ENCODE data around the gene PHC2. TPM values are rescaled to one million over a fixed set of nuclear protein-coding genes. Genes with fewer than 3 reads are reported as not detected.

The PHC2 gene
- polyA plus RNA-seq, 3 donors from 2014 or later: 16.1 to 28.7 (median 27.4) TPM

DNA sequence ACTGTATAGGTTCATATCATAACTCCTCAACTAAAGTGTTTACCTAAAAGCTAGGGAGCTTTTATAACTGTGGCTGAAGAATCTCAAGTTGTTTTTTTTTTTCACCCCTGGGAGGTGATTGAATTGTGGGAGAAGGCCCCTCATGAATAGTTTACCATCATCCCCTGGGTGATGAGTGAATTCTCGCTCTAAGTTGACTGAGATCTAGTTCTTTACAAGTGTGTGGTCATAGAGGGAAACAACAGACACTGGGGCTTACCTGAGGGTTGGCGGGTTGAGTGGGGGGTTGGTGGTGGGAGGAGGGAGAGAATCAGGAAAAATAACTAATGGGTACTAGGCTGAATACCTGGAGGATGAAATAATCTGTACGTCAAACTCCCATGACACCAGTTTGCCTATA lies 33.7 kb upstream of the PHC2 start:
- H3K36me3 Mint-ChIP-seq: no peaks in the 10 kb centered on the region
- no peaks in the 10 kb centered on the region for H3K4me1 Mint-ChIP-seq
- H3K27ac Mint-ChIP-seq: no peak overlapping the region
- DNase-seq: no peak
- no peak overlapping the region for H3K4me3 Mint-ChIP-seq
- H3K9me3 Mint-ChIP-seq: no peaks in the 10 kb centered on the region
- peaks cover 0 to 3% (median 2%) of the 10 kb centered on the region in 3 donors for H3K27me3 Mint-ChIP-seq (ENCODE audit: low read depth in 3 of 3)

DNA sequence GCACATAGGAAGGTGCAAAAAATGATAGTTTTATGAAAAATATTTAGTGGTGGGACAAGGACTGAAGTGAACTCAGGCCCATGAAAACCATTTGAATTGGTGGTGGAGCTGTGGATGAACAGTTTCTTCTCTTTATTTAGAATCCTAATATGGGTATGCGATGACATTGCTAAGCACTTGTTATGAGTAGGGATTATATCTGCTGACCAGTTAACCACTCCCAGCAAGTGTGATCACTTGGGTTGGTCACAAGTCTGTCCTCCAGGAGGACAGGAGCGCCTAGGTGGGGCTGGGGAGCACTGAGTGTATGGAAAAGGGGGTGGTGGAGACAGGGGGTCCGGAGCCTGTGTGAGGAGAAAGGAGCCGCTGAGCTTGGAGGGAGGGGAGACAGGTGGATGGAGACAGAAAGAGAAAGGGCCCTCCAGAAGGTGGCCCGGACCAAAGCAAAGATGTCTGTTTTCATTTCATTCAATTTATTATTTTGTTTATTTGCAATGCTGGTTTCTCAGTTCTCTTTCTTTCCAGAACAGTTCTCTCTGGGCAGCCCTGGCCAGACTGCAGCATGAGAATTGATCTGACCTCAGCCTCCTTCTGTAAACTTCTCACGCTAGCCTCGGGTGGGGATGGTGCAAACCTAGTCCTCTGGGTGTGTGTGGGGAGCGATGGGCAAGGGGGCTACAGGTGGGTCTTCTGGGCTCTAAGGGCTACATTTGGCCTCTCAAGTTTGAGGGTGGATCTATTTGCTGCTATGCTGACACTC lies 31.7 kb upstream of the PHC2 start:
- Mint-ChIP-seq H3K36me3 (no peaks in the 10 kb centered on the region), H3K4me3 (no peak overlapping the region), H3K27ac (no peak overlapping the region), H3K27me3 (ENCODE audit: low read depth in 3 of 3) (peaks cover 0 to 3% (median 2%) of the 10 kb centered on the region in 3 donors), H3K9me3 (no peaks in the 10 kb centered on the region), H3K4me1 (no peaks in the 10 kb centered on the region)
- no peak for DNase-seq

GRCh38 chr1:33460947-33461629 lies 30.2 kb upstream of the PHC2 start:
- no peak for DNase-seq
- Mint-ChIP-seq H3K9me3 (no peaks in the 10 kb centered on the region), H3K27me3 (ENCODE audit: low read depth in 3 of 3) (peaks cover 0 to 4% (median 2%) of the 10 kb centered on the region in 3 donors), H3K36me3 (no peaks in the 10 kb centered on the region), H3K27ac (no peak overlapping the region), H3K4me3 (no peak overlapping the region), H3K4me1 (no peaks in the 10 kb centered on the region)

- Mint-ChIP-seq H3K27ac (no peak overlapping the region), H3K4me3 (no peak overlapping the region), H3K27me3 (ENCODE audit: low read depth in 3 of 3) (peaks cover 3 to 5% (median 4%) of the 10 kb centered on the region in 3 donors), H3K4me1 (no peaks in the 10 kb centered on the region), H3K36me3 (no peaks in the 10 kb centered on the region), H3K9me3 (no peaks in the 10 kb centered on the region)
- DNase-seq: no peak
These were observed 29.2 kb upstream of the PHC2 start for GRCh38 chr1:33460144-33460543.

DNA sequence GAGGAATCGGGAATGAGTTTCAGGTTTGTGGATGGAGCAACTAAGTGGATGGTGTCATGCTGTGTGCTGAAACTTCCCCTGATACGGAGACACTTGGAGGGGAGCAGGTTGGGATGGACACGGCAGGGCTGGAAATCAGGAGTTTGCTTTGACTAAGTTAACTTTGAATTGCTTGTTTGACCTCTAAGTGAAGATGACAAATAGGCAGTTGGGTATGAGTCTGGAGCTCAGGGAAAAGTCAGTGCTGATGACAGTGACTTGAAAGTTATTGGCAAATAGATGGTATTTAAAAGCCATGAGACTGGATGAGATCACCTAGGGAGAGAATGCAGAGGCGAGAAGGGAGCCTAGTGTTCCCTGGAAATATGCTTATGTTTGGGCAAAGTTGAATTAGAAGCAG lies 28.8 kb upstream of the PHC2 start:
- no peaks in the 10 kb centered on the region for H3K4me1 Mint-ChIP-seq
- no peaks in the 10 kb centered on the region for H3K9me3 Mint-ChIP-seq
- H3K4me3 Mint-ChIP-seq: no peak overlapping the region
- H3K27me3 Mint-ChIP-seq (ENCODE audit: low read depth in 3 of 3): peaks cover 3 to 5% (median 3%) of the 10 kb centered on the region in 3 donors
- H3K27ac Mint-ChIP-seq: peak overlapping the region in 1 of 6 donors; percentile 2
- no peaks in the 10 kb centered on the region for H3K36me3 Mint-ChIP-seq
- DNase-seq: no peak

- Mint-ChIP-seq H3K4me3 (no peak overlapping the region), H3K4me1 (no peaks in the 10 kb centered on the region), H3K9me3 (no peaks in the 10 kb centered on the region), H3K36me3 (no peaks in the 10 kb centered on the region), H3K27me3 (ENCODE audit: low read depth in 3 of 3) (peaks cover 3 to 8% (median 5%) of the 10 kb centered on the region in 3 donors), H3K27ac (no peak overlapping the region)
- DNase-seq: no peak
These were observed 25.6 kb upstream of the PHC2 start for GRCh38 chr1:33456502-33456886.

DNA sequence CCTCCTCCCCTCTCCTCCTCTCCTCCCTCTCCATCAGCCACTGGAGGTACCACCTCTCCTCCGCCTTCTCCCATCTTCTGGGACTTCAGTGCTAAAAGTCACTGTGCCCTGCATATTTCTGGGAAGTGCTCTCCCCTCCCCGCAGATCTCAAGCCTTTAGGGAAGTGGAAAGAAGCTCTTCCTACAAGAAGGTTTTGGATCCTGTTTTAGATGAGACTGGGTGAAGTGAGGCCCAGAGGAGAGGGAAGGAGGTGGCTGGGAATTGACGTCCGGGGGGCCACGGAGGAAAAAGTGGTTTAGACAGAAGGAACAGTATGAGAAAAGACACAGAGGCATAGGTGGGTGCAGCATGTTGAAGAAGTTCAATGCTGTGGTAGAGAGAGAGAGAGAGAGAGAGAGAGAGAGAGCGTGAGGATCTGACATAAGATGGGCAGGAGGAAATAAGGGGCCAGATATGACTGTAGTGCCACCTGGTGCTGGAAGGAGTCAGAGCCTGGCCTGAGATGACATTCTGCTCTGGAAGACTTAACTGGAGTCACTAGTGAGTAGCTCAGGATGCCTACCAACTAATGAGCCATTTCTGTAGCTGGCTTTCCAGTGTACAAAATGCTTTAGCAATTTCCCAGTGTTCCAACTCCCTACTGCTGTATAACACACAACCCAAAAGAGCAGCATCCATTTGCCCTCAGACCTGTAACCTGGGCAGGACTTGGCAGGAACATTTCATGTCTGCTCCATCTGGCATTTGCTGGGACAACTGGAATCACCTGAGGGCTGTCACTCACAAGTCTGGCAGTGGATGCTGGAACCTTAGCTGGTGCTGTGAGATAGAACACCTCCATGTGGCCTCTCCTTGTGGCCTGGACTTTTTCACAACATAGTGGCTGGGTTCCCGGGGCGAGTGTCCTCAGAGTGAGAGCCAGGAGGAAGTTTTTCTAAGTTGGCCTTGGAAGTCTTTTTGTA lies 24.9 kb upstream of the PHC2 start:
- H3K9me3 Mint-ChIP-seq: no peaks in the 10 kb centered on the region
- H3K4me1 Mint-ChIP-seq: no peaks in the 10 kb centered on the region
- H3K36me3 Mint-ChIP-seq: no peaks in the 10 kb centered on the region
- H3K27me3 Mint-ChIP-seq (ENCODE audit: low read depth in 3 of 3): peaks cover 3 to 8% (median 5%) of the 10 kb centered on the region in 3 donors
- DNase-seq: peak; percentile 7 to 31 (median 11)
- peak overlapping the region in 1 of 5 donors; percentile 42 for H3K4me3 Mint-ChIP-seq
- H3K27ac Mint-ChIP-seq: peak overlapping the region in 1 of 6 donors; percentile 42

DNA sequence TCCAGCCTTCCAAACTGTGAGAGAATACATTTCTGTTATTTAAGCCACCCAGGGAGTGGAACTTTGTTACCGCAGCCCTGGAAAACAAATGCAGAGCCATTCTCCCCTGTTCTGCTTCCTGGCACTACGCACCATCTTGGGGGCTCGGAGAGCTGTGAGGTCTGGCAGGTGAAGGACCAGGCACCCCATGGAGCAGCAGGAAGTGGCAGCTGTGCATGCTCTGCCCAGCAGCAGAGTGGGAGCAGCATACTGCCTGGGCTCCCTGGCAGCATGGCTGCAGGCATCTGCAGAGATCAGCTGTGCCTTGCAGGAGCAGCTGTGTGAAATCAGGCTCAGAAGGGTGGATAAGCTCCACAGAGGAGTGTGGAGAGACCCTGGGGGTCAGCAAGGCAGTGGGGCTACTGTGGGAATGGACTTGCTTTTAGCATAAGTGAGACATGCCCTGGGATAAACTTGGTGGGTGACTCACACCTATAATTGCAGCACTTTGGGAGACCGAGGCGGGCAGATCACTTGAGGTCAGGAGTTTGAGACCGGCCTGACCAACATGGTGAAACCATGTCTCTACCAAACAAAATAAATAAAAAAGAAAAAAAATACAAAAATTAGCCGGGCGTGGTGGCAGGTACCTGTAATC lies 23.9 kb upstream of the PHC2 start:
- Mint-ChIP-seq H3K9me3 (no peaks in the 10 kb centered on the region), H3K27me3 (ENCODE audit: low read depth in 3 of 3) (peaks cover 3 to 11% (median 5%) of the 10 kb centered on the region in 3 donors), H3K27ac (no peak overlapping the region), H3K36me3 (no peaks in the 10 kb centered on the region), H3K4me3 (no peak overlapping the region), H3K4me1 (no peaks in the 10 kb centered on the region)
- DNase-seq: no peak

GRCh38 chr1:33446590-33446989 lies 15.7 kb upstream of the PHC2 start:
- Mint-ChIP-seq H3K27me3 (ENCODE audit: low read depth in 3 of 3) (peaks cover 5 to 8% (median 6%) of the 10 kb centered on the region in 3 donors), H3K9me3 (no peaks in the 10 kb centered on the region), H3K4me1 (no peaks in the 10 kb centered on the region), H3K4me3 (no peak overlapping the region), H3K36me3 (peaks cover 0 to 5% (median 0%) of the 10 kb centered on the region in 3 donors), H3K27ac (no peak overlapping the region)
- DNase-seq: no peak

DNA sequence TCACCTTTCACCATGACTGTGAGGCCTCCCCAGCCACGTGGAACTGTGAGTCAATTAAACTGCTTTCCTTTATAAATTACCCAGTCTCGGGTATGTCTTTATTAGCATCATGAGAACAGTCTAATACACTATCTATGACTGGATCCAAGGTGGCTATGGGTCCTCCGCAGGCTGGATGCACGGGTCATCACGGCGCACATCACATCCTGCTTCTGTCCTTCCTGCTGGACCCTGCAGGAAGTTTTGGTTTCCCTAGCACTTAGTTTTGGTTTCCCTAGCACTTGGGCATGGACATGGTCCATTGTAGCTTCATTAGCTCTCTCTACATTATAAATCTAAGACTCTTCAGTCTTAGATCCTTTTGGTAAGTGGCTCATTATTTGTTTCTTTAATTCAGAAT lies 14.2 kb upstream of the PHC2 start:
- Mint-ChIP-seq H3K27ac (no peak overlapping the region), H3K36me3 (peaks cover 0 to 5% (median 0%) of the 10 kb centered on the region in 3 donors), H3K9me3 (no peaks in the 10 kb centered on the region), H3K4me3 (no peak overlapping the region), H3K27me3 (ENCODE audit: low read depth in 3 of 3) (peaks cover 5 to 9% (median 8%) of the 10 kb centered on the region in 3 donors), H3K4me1 (no peaks in the 10 kb centered on the region)
- DNase-seq: no peak

- no peak for DNase-seq
- H3K36me3 Mint-ChIP-seq: peaks cover 0 to 5% (median 0%) of the 10 kb centered on the region in 3 donors
- H3K9me3 Mint-ChIP-seq: no peaks in the 10 kb centered on the region
- H3K4me1 Mint-ChIP-seq: no peaks in the 10 kb centered on the region
- H3K27me3 Mint-ChIP-seq (ENCODE audit: low read depth in 3 of 3): peaks cover 3 to 7% (median 6%) of the 10 kb centered on the region in 3 donors
- no peak overlapping the region for H3K27ac Mint-ChIP-seq
- H3K4me3 Mint-ChIP-seq: no peak overlapping the region
These were observed 12.8 kb upstream of the PHC2 start for GRCh38 chr1:33443705-33444180.

DNA sequence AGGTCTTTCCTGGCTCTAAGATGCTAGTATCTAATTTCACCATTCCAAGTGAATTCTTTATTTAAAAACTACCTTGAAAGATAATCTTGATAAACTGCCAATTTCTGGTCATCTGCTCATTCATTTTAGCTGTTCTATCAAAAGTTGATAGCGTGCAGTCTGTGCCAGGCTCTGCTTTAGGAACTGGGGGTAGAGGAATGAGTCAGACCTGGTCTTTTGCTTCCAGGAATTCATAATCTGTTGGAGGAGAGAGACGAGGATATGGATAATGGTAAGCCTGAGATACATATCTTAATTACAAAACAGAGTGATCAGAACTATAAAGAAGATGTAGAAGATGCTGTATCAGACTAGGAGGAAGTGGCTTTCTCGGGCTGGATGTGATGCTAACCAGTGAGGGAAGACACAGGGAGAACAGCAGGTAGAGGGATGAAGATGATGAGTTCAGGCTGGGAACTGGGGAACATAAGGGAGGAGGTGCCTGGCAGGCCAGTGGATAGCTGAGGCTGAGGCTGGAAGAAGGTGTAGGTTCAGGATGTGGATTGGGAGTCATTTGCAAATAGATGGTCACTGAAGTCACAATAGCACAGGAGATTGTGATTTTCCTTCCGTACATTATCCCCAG lies 12.3 kb upstream of the PHC2 start:
- no peak overlapping the region for H3K27ac Mint-ChIP-seq
- H3K36me3 Mint-ChIP-seq: peaks cover 0 to 5% (median 0%) of the 10 kb centered on the region in 3 donors
- H3K4me1 Mint-ChIP-seq: no peaks in the 10 kb centered on the region
- peaks cover 3 to 6% (median 5%) of the 10 kb centered on the region in 3 donors for H3K27me3 Mint-ChIP-seq (ENCODE audit: low read depth in 3 of 3)
- H3K4me3 Mint-ChIP-seq: no peak overlapping the region
- H3K9me3 Mint-ChIP-seq: no peaks in the 10 kb centered on the region
- DNase-seq: no peak

DNA sequence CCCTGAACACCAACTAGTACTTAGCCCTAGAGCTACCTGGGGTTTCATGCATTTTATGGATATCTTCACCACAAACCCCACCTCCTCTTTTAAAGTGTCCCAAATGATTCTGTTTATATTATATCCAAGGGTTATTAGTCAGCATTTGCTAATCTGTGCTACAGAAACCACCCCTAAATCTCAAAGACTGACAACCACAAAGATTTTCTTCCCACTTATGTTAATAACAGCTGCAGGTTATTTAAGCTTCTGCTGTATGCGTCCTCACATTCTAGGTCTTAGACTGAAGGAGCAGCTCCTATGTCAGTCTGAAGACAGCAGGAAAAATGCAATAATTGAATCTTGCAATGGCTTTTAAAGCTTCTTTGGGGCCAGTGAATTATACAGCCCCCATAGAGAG lies 11.2 kb upstream of the PHC2 start:
- no peaks in the 10 kb centered on the region for H3K9me3 Mint-ChIP-seq
- no peak overlapping the region for H3K4me3 Mint-ChIP-seq
- H3K36me3 Mint-ChIP-seq: peaks cover 0 to 5% (median 0%) of the 10 kb centered on the region in 3 donors
- no peak for DNase-seq
- no peaks in the 10 kb centered on the region for H3K4me1 Mint-ChIP-seq
- no peak overlapping the region for H3K27ac Mint-ChIP-seq
- peaks cover 0 to 6% (median 5%) of the 10 kb centered on the region in 3 donors for H3K27me3 Mint-ChIP-seq (ENCODE audit: low read depth in 3 of 3)

Data from immature natural killer cell (primary cell).